ENCODE data around the gene RASSF3.

Gene RASSF3

GRCh38 chr12:64716371-64716770, 106.1 kb downstream of the RASSF3 start:
- TF ChIP-seq ZFX (IDR thresholded peaks at IDR 0.05) (no peak), CTCF (conservative IDR thresholded peaks at IDR 0.05) (no peak)
- no peak overlapping the region for H3K27ac ChIP-seq

- no peak overlapping the region for H3K27ac ChIP-seq
- TF ChIP-seq CTCF (conservative IDR thresholded peaks at IDR 0.05) (no peak), ZFX (IDR thresholded peaks at IDR 0.05) (no peak)
Observed at GRCh38 chr12:64716839-64717455, 106.7 kb downstream of the RASSF3 start.

DNA sequence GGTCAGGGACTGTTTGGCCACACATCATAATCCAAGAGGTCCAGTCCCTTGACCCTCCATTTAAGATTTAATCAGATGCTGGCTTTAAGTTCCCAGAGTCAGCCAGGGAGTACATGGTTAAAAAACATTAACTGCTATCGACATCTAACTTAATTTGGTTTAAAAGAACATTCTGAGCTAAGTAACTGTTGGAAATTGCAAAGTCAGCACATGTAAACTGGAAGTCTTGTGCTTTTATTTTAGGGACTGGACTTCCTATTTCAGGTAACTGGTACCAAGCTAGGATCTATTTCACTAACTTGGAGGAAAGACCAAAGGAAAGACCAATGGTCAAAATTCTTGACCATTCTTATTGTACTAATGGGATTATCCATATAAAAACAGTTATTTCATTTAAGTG, 108.4 kb downstream of the RASSF3 start:
- no peak overlapping the region for H3K27ac ChIP-seq
- no peak for TF ChIP-seq CTCF (conservative IDR thresholded peaks at IDR 0.05)
- TF ChIP-seq ZFX (IDR thresholded peaks at IDR 0.05) = no peak

- TF ChIP-seq ZFX (IDR thresholded peaks at IDR 0.05) (no peak), CTCF (conservative IDR thresholded peaks at IDR 0.05) (no peak)
Observed at GRCh38 chr12:64720884-64721283, 110.6 kb downstream of the RASSF3 start.

GRCh38 chr12:64722835-64723234, 112.5 kb downstream of the RASSF3 start:
- no peak overlapping the region for H3K27ac ChIP-seq
- TF ChIP-seq ZFX (IDR thresholded peaks at IDR 0.05) = no peak
- TF ChIP-seq CTCF (conservative IDR thresholded peaks at IDR 0.05) = no peak

More at GRCh38 chr12:64720884-64721283, 110.6 kb downstream of the RASSF3 start:
- no peak overlapping the region for H3K27ac ChIP-seq

- TF ChIP-seq CTCF (conservative IDR thresholded peaks at IDR 0.05) (no peak), ZFX (IDR thresholded peaks at IDR 0.05) (no peak)
- H3K27ac ChIP-seq = no peak overlapping the region
Observed at GRCh38 chr12:64723630-64724029, 113.3 kb downstream of the RASSF3 start.

- no peak overlapping the region for H3K27ac ChIP-seq
- TF ChIP-seq ZFX (IDR thresholded peaks at IDR 0.05) (no peak), CTCF (conservative IDR thresholded peaks at IDR 0.05) (no peak)
Observed at GRCh38 chr12:64724201-64724745, 114.0 kb downstream of the RASSF3 start.
